H1 (cell line): ENCODE data around the gene LRBA. TPM values are rescaled to one million over a fixed set of nuclear protein-coding genes. Genes with fewer than 3 reads are reported as not detected.
"Not testable (repeated sequence)": the region's sequence is repeated elsewhere in the genome, so short reads cannot be mapped to it uniquely, and the experiment has no call there.

Source experiments
- CTCF ChIA-PET: fragments of 300-600 bp; sonication (Branson Sonifier 250); formaldehyde crosslinking; loops from one replicate; lab custom pipeline; 2021; ENCODE audit not compliant: partially characterized antibody; lab: Charles Lee
- POLR2A ChIA-PET: fragments of 300-600 bp; sonication (Branson Sonifier 250); formaldehyde crosslinking; loops from one replicate; lab custom pipeline; 2021; ENCODE audit warnings: inconsistent platforms; ENCODE audit not compliant: partially characterized antibody; lab: Charles Lee
- DNase-seq, 2 experiments: peaks; one replicate each; pipeline versions ENCODE4 v3.0.0 to v3.0.0-alpha.2; 2010 to 2022; ENCODE audit warnings: low spot score in 2 of 2, low read depth in 1 of 2, mixed read lengths in 1 of 2
- FAIRE-seq: peaks from 2 replicates; lab custom pipeline; 2011; peaks lifted over from hg19 to GRCh38; lab: Jason Lieb, UNC
- H2AFZ ChIP-seq: 2 replicates; pipeline ENCODE4 v1.8.1; 2012; ENCODE audit warnings: low read length, inconsistent platforms
- H2AK5ac ChIP-seq: 2 replicates; pipeline ENCODE4 v1.6.1; 2013; ENCODE audit warnings: low read depth, low read length
- H2BK120ac ChIP-seq: replicated peaks from 2 replicates; pipeline ENCODE3; 2013; ENCODE audit warnings: low read depth, low read length, inconsistent platforms
- H2BK12ac ChIP-seq: 2 replicates; pipeline ENCODE4 v1.6.1; 2013; ENCODE audit warnings: low read depth, low read length
- H2BK15ac ChIP-seq: 2 replicates; pipeline ENCODE4 v1.6.1; 2013; ENCODE audit warnings: low read length
- H2BK20ac ChIP-seq: 2 replicates; pipeline ENCODE4 v1.6.1; 2013; ENCODE audit warnings: low read length
- H2BK5ac ChIP-seq: 2 replicates; pipeline ENCODE4 v1.6.1; 2013; ENCODE audit warnings: low read depth, low read length
- H3K14ac ChIP-seq: 2 replicates; pipeline ENCODE4 v1.6.1; 2013; ENCODE audit warnings: inconsistent platforms; ENCODE audit not compliant: insufficient read length
- H3K18ac ChIP-seq: 2 replicates; pipeline ENCODE4 v1.6.1; 2013; ENCODE audit warnings: low read length; ENCODE audit errors: extremely low read depth
- H3K23ac ChIP-seq: 2 replicates; pipeline ENCODE4 v1.6.1; 2013; ENCODE audit warnings: inconsistent platforms; ENCODE audit not compliant: insufficient read length
- H3K23me2 ChIP-seq: 2 replicates; pipeline ENCODE4 v1.6.1; 2013; ENCODE audit warnings: low read depth, low read length
- H3K27ac ChIP-seq: 2 replicates; pipeline ENCODE4 v1.6.1; 2011; ENCODE audit warnings: low read depth, low read length, inconsistent platforms
- H3K27me3 ChIP-seq, 4 experiments: replicated peaks in 1 of 4; 1 replicate in 1 of 4; 2 replicates in 3 of 4; pipeline versions ENCODE4 v1.6.1 to v1.8.1; 2011 to 2013; ENCODE audit warnings: low read length in 3 of 4, mild to moderate bottlenecking in 3 of 4, inconsistent platforms in 2 of 4, mixed read lengths in 2 of 4, moderate library complexity in 1 of 4; ENCODE audit not compliant: control insufficient read depth in 3 of 4, insufficient read depth in 3 of 4; ENCODE audit errors: extremely low read depth in 1 of 4
- H3K36me3 ChIP-seq, 4 experiments: 2 replicates each; pipeline versions ENCODE4 v1.6.1 to v1.8.1; 2011 to 2013; ENCODE audit warnings: mild to moderate bottlenecking in 4 of 4, low read length in 3 of 4, moderate library complexity in 2 of 4, control low read depth in 1 of 4, inconsistent platforms in 1 of 4; ENCODE audit not compliant: insufficient read depth in 4 of 4, control insufficient read depth in 2 of 4
- H3K4ac ChIP-seq: replicated peaks from 2 replicates; pipeline ENCODE3; 2013; ENCODE audit warnings: low read length, low read depth, mixed read lengths, inconsistent platforms; ENCODE audit not compliant: insufficient read length
- H3K4me1 ChIP-seq, 4 experiments: replicated peaks in 1 of 4; 1 replicate in 1 of 4; 2 replicates in 3 of 4; pipeline versions ENCODE4 v1.6.1 to v1.8.1; 2011 to 2013; ENCODE audit warnings: low read length in 3 of 4, inconsistent platforms in 2 of 4, mixed read lengths in 1 of 4; ENCODE audit not compliant: insufficient read depth in 4 of 4, control insufficient read depth in 3 of 4
- H3K4me2 ChIP-seq, 2 experiments: 2 replicates each; pipeline versions ENCODE4 v1.6.1 to v1.8.1; 2011 to 2013; ENCODE audit warnings: low read depth in 2 of 2, low read length in 2 of 2, control low read depth in 1 of 2, inconsistent platforms in 1 of 2, mild to moderate bottlenecking in 1 of 2; ENCODE audit not compliant: insufficient read depth in 1 of 2
- H3K4me3 ChIP-seq, 4 experiments: fragments of 200-600, 300-600 bp in 1 of 4; sonication (generic), shearing (Covaris generic), sonication (Bioruptor Twin) in 1 of 4; 2 replicates each; pipeline versions ENCODE4 v1.5.1 to v1.8.1; 2011 to 2016; ENCODE audit warnings: low read length in 4 of 4, low read depth in 3 of 4, control low read depth in 2 of 4, inconsistent platforms in 2 of 4, mild to moderate bottlenecking in 2 of 4, mixed read lengths in 1 of 4, moderate library complexity in 1 of 4; ENCODE audit not compliant: insufficient read depth in 2 of 4; ENCODE audit errors: extremely low read depth in 1 of 4
- H3K56ac ChIP-seq: replicated peaks from 2 replicates; pipeline ENCODE3; 2013; ENCODE audit warnings: low read depth, mild to moderate bottlenecking, mixed read lengths, low read length, inconsistent platforms; ENCODE audit not compliant: insufficient read length
- H3K79me1 ChIP-seq: 2 replicates; pipeline ENCODE4 v1.6.1; 2013; ENCODE audit warnings: low read depth, low read length, control low read depth
- H3K79me2 ChIP-seq, 2 experiments: 2 replicates each; pipeline versions ENCODE4 v1.6.1 to v1.8.1; 2012 to 2013; ENCODE audit warnings: low read length in 2 of 2, mild to moderate bottlenecking in 2 of 2, inconsistent platforms in 1 of 2; ENCODE audit not compliant: insufficient read depth in 2 of 2, control insufficient read depth in 1 of 2
- H3K9ac ChIP-seq, 4 experiments: replicated peaks in 1 of 4; 1 replicate in 1 of 4; 2 replicates in 3 of 4; pipeline versions ENCODE4 v1.6.1 to v1.8.1; 2011 to 2013; ENCODE audit warnings: low read depth in 3 of 4, low read length in 3 of 4, control low read depth in 2 of 4, mild to moderate bottlenecking in 2 of 4, moderate library complexity in 2 of 4, inconsistent platforms in 1 of 4; ENCODE audit errors: extremely low read depth in 1 of 4
- H3K9me3 ChIP-seq, 2 experiments: 2 replicates each; pipeline versions ENCODE4 v1.6.1 to v1.8.1; 2012 to 2013; ENCODE audit warnings: mild to moderate bottlenecking in 2 of 2, moderate library complexity in 2 of 2, control low read depth in 1 of 2, inconsistent platforms in 1 of 2, low read depth in 1 of 2, low read length in 1 of 2, mixed read lengths in 1 of 2; ENCODE audit not compliant: insufficient read depth in 2 of 2
- H4K20me1 ChIP-seq, 2 experiments: replicated peaks in 1 of 2; 2 replicates each; pipeline versions ENCODE3 to v1.8.1; 2011 to 2013; ENCODE audit warnings: inconsistent platforms in 2 of 2, low read length in 2 of 2, mild to moderate bottlenecking in 1 of 2; ENCODE audit not compliant: insufficient read depth in 2 of 2, control insufficient read depth in 1 of 2
- H4K5ac ChIP-seq: 2 replicates; pipeline ENCODE4 v1.6.1; 2013; ENCODE audit warnings: low read length, low read depth, mixed read lengths, inconsistent platforms; ENCODE audit not compliant: insufficient read length
- H4K8ac ChIP-seq: 2 replicates; pipeline ENCODE4 v1.8.0; 2013; ENCODE audit warnings: mild to moderate bottlenecking, moderate library complexity, low read length, inconsistent platforms; ENCODE audit not compliant: insufficient read depth; ENCODE audit errors: extremely low read depth
- H4K91ac ChIP-seq: replicated peaks from 2 replicates; pipeline ENCODE3; 2013; ENCODE audit warnings: low read length, mixed read lengths, inconsistent platforms; ENCODE audit not compliant: insufficient read length
- WGBS, 2 experiments: shearing (Covaris generic) in 1 of 2; methylation state at CpG; one replicate each; pipeline versions ENCODE4 v1.1.6 to v1.1.7; 2013 to 2015; ENCODE audit warnings: low lambda C conversion rate in 2 of 2, mixed read lengths in 2 of 2, inconsistent platforms in 1 of 2, low coverage in 1 of 2, missing lambda C conversion rate in 1 of 2; ENCODE audit not compliant: insufficient replicate concordance in 2 of 2, insufficient coverage in 1 of 2, insufficient read length in 1 of 2; ENCODE audit errors: extremely low coverage in 1 of 2, missing lambda C conversion rate in 1 of 2; 5-methylcytosine and 5-hydroxymethylcytosine counted together
- polyA plus RNA-seq, 7 experiments: library from polyadenylated mRNA; depleted of rRNA in 3 of 7; stranded (reverse) in 5 of 7; unstranded in 2 of 7; fragments of >200 nt in 5 of 7; fragments of 200-250 nt in 2 of 7; gene quantifications; 1 replicate in 5 of 7; 2 replicates in 1 of 7; 4 replicates in 1 of 7; pipeline versions ENCODE4 v1.2.1 to v1.2.3, GENCODE V29; 2011 to 2013; ENCODE audit warnings: missing spikeins in 2 of 7, mixed read lengths in 2 of 7
- total RNA-seq: library from RNA; stranded (reverse); fragmentation: NEBNext Ultra II Directional; extraction: Animal tissue kit (Norgen Biotek cat#: 25700); gene quantifications from 2 replicates; pipeline ENCODE4 v1.2.1, GENCODE V29; 2021

Gene LRBA
- total and polyA plus RNA-seq, 2 of the 8 experiments (the other 6 are each of a cell fraction or from before 2014, with no cell fraction given): 54.6 to 83.2 TPM

DNA sequence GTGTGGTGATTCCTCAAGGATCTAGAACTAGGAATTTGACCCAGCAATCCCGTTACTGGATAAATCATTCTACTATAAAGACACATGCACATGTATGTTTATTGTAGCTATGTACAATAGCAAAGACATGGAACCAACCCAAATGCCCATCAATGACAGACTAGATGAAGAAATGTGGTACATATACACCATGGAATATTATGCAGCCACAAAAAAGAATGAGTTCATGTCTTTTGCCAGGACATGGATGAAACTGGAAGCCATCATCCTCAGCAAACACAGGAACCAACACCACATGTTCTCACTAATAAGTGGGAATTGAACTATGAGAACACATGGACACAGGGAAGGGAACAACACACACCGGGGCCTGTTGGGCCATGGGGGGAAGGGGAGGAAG lies 450.1 kb downstream of the LRBA start:
- CTCF ChIA-PET, H4K5ac ChIP-seq, H4K91ac ChIP-seq, H3K9ac ChIP-seq, H2BK5ac ChIP-seq, H3K79me1 ChIP-seq, POLR2A ChIA-PET, H4K8ac ChIP-seq, H2AK5ac ChIP-seq, FAIRE-seq, H3K4ac ChIP-seq, H3K4me3 ChIP-seq, H4K20me1 ChIP-seq, H2BK12ac ChIP-seq, H3K27me3 ChIP-seq, H3K23ac ChIP-seq, H3K9me3 ChIP-seq, H2BK15ac ChIP-seq, H3K27ac ChIP-seq, H2BK120ac ChIP-seq, H2BK20ac ChIP-seq, H3K36me3 ChIP-seq, H3K23me2 ChIP-seq, H3K4me1 ChIP-seq, H3K56ac ChIP-seq, H3K14ac ChIP-seq, H2AFZ ChIP-seq, H3K18ac ChIP-seq, H3K79me2 ChIP-seq, H3K4me2 ChIP-seq, DNase-seq: not testable (repeated sequence)
- 93% methylated on average over 2 of the region's 2 CpGs; no CpG with 5 or more reads in 1 of the 2 experiments for whole genome bisulfite sequencing, 2 experiments
